HEK293T (cell line): Measurements from ENCODE around the gene UVSSA.

Experiments
- CTCF ChIA-PET: fragments of 350-600 bp; formaldehyde crosslinking; extraction: SDS; loops from one replicate; lab custom pipeline; 2021; ENCODE audit warnings: antibody characterized with exemption, inconsistent platforms; lab: Yijun Ruan, JAX
- POLR2A ChIA-PET: fragments of 350-600 bp; formaldehyde crosslinking; extraction: SDS; loops from one replicate; lab custom pipeline; 2020; ENCODE audit warnings: antibody characterized with exemption, inconsistent platforms; lab: Yijun Ruan, JAX
- DNase-seq: peaks from one replicate; pipeline ENCODE4 v3.0.0; 2012; ENCODE audit warnings: mixed read lengths; ENCODE audit errors: extremely low spot score
- ARNT ChIP-seq: fragments of 450-650 bp; IDR thresholded peaks from 2 replicates; pipeline ENCODE4 v1.6.1; 2017; ENCODE audit warnings: mild to moderate bottlenecking
- BHLHE40 ChIP-seq: fragments of 450-650 bp; IDR thresholded peaks from 2 replicates; pipeline ENCODE4 v1.6.1; 2016; ENCODE audit warnings: mild to moderate bottlenecking, moderate library complexity, borderline replicate concordance
- CTBP1 ChIP-seq: fragments of 450-650 bp; IDR thresholded peaks from 2 replicates; pipeline ENCODE4 v1.6.1; 2016; ENCODE audit warnings: borderline replicate concordance
- ELF4 ChIP-seq: fragments of 450-650 bp; IDR thresholded peaks from 2 replicates; pipeline ENCODE4 v1.6.1; 2017; ENCODE audit warnings: antibody characterized with exemption
- FOXA1 ChIP-seq: fragments of 450-650 bp; IDR thresholded peaks from 2 replicates; pipeline ENCODE4 v1.6.1; 2016; ENCODE audit warnings: mild to moderate bottlenecking
- FOXK2 ChIP-seq: fragments of 450-650 bp; IDR thresholded peaks from 2 replicates; pipeline ENCODE4 v1.6.1; 2016; ENCODE audit warnings: mild to moderate bottlenecking
- FOXM1 ChIP-seq: fragments of 450-650 bp; IDR thresholded peaks from 2 replicates; pipeline ENCODE4 v1.6.1; 2017; ENCODE audit warnings: mild to moderate bottlenecking, borderline replicate concordance
- HDGF ChIP-seq: fragments of 450-650 bp; IDR thresholded peaks from 2 replicates; pipeline ENCODE4 v1.6.1; 2017; ENCODE audit warnings: antibody characterized with exemption, borderline replicate concordance
- L3MBTL2 ChIP-seq: fragments of 450-650 bp; conservative IDR thresholded peaks from 2 replicates; pipeline ENCODE4 v1.6.1; 2016; ENCODE audit warnings: mild to moderate bottlenecking
- LEF1 ChIP-seq: fragments of 450-650 bp; IDR thresholded peaks from 2 replicates; pipeline ENCODE4 v1.6.1; 2017; ENCODE audit warnings: mild to moderate bottlenecking, borderline replicate concordance
- NFRKB ChIP-seq: fragments of 450-650 bp; IDR thresholded peaks from 2 replicates; pipeline ENCODE4 v1.6.1; 2016; ENCODE audit warnings: mild to moderate bottlenecking, moderate library complexity
- PKNOX1 ChIP-seq: fragments of 450-650 bp; IDR thresholded peaks from 2 replicates; pipeline ENCODE4 v1.6.1; 2016
- SP1 ChIP-seq: fragments of 450-650 bp; IDR thresholded peaks from 2 replicates; pipeline ENCODE4 v1.6.1; 2017
- SUZ12 ChIP-seq: fragments of 450-650 bp; IDR thresholded peaks from 2 replicates; pipeline ENCODE4 v1.6.1; 2016; ENCODE audit warnings: mild to moderate bottlenecking
- TARDBP ChIP-seq: fragments of 450-650 bp; IDR thresholded peaks from 2 replicates; pipeline ENCODE4 v1.6.1; 2016
- ZNF384 ChIP-seq: fragments of 450-650 bp; IDR thresholded peaks from 2 replicates; pipeline ENCODE4 v1.6.1; 2016

The UVSSA gene

GRCh38 chr4:1344696-1345095 lies 2.3 kb upstream of the UVSSA start:
- no peak for DNase-seq
- TF ChIP-seq ARNT (no peak), FOXM1 (no peak), ZNF384 (no peak), FOXA1 (no peak), TARDBP (no peak), PKNOX1 (no peak), BHLHE40 (no peak), ELF4 (no peak), LEF1 (no peak), SP1 (no peak), SUZ12 (no peak), NFRKB (no peak), FOXK2 (no peak), CTBP1 (no peak)
- POLR2A ChIA-PET, result no interaction called here
- CTCF ChIA-PET, result no interaction called here

GRCh38 chr4:1345903-1346780 lies 866 bp upstream of the UVSSA start:
- TF ChIP-seq LEF1 (peak; percentile 33; the same call in 1 of the 2 replicates), ELF4 (no peak), TARDBP (no peak), FOXM1 (peak; percentile 66; the same call in 1 of the 2 replicates), ARNT (0 out of 2 replicates have a peak, but pooled peaks have one; percentile 6), L3MBTL2 (peak; percentile 65)
- ChIA-PET CTCF (interaction anchor here (0.5 to 1.3 kb wide), 5 partner anchors 20 to 569 kb away, joined by 3 to 7 read pairs (median 3); no protein-coding TSS in a partner anchor), POLR2A (interaction anchor here (1.0 to 2.5 kb wide), 11 partner anchors 10 to 335 kb away, joined by 3 to 22 read pairs (median 5); partner anchors contain the start of genes CTBP1 and MAEA)
- DNase-seq, result peak; percentile 67

GRCh38 chr4:1347410-1347864 lies 429 bp downstream of the UVSSA start:
- TF ChIP-seq ARNT (peak; percentile 31; the same call in 1 of the 2 replicates), L3MBTL2 (peak; percentile 76), NFRKB (no peak)
- ChIA-PET POLR2A (interaction anchor here (0.7 to 2.5 kb wide), 9 partner anchors 15 to 333 kb away, joined by 3 to 22 read pairs (median 5); partner anchors contain the start of genes CTBP1 and MAEA), CTCF (interaction anchor here (1.3 kb wide), 1 partner anchor 29 kb away, joined by 7 read pairs; no protein-coding TSS in a partner anchor)
- DNase-seq, result peak; percentile 64

GRCh38 chr4:1348014-1348513 lies 1.1 kb downstream of the UVSSA start:
- TF ChIP-seq ARNT (no peak), ELF4 (no peak), LEF1 (no peak), L3MBTL2 (no peak), SP1 (no peak), FOXM1 (no peak)
- ChIA-PET CTCF (no interaction called here), POLR2A (interaction anchor here (1.4 to 2.5 kb wide), 2 partner anchors 21 to 97 kb away, joined by 3 to 15 read pairs; no protein-coding TSS in a partner anchor)
- DNase-seq, result no peak

GRCh38 chr4:1348746-1349145 lies 1.7 kb downstream of the UVSSA start:
- ChIA-PET POLR2A (interaction anchor here (1.4 kb wide), 1 partner anchor 20 kb away, joined by 3 read pairs; no protein-coding TSS in a partner anchor), CTCF (interaction anchor here (0.5 kb wide), 1 partner anchor 83 kb away, joined by 3 read pairs; no protein-coding TSS in a partner anchor)
- TF ChIP-seq PKNOX1 (no peak), BHLHE40 (no peak), FOXM1 (no peak), LEF1 (no peak), L3MBTL2 (no peak), CTBP1 (no peak), TARDBP (no peak), FOXK2 (no peak), SP1 (no peak), SUZ12 (no peak), HDGF (no peak), FOXA1 (no peak), ZNF384 (no peak), NFRKB (no peak), ELF4 (no peak)
- DNase-seq, result no peak

GRCh38 chr4:1349359-1350168 lies 2.6 kb downstream of the UVSSA start:
- DNase-seq, result no peak
- POLR2A ChIA-PET, result interaction anchor here (1.4 kb wide), 1 partner anchor 19 kb away, joined by 3 read pairs; no protein-coding TSS in a partner anchor
- CTCF ChIA-PET, result interaction anchor here (0.6 kb wide), 1 partner anchor 217 kb away, joined by 3 read pairs; no protein-coding TSS in a partner anchor
- TF ChIP-seq FOXM1, result no peak
- TF ChIP-seq ZNF384, result no peak
- TF ChIP-seq NFRKB, result no peak
- TF ChIP-seq ELF4, result no peak
- no peak for TF ChIP-seq LEF1
- TF ChIP-seq PKNOX1, result no peak
- TF ChIP-seq CTBP1, result no peak
- TF ChIP-seq ARNT, result no peak
